A549 treated with Hydrocortisone at 1 μM for 4 hours (cell line): ENCODE measurements around the gene MXRA5. TPM values are rescaled to one million over a fixed set of nuclear protein-coding genes. Genes with fewer than 3 reads are reported as not detected.

Source experiments
- total RNA-seq: library from RNA; stranded (reverse); fragments of 200-300 nt; extraction: Qiagen RNA extraction; gene quantifications from 5 replicates; pipeline ENCODE4 v1.2.3, GENCODE V29; 2022

Gene MXRA5, protein sequence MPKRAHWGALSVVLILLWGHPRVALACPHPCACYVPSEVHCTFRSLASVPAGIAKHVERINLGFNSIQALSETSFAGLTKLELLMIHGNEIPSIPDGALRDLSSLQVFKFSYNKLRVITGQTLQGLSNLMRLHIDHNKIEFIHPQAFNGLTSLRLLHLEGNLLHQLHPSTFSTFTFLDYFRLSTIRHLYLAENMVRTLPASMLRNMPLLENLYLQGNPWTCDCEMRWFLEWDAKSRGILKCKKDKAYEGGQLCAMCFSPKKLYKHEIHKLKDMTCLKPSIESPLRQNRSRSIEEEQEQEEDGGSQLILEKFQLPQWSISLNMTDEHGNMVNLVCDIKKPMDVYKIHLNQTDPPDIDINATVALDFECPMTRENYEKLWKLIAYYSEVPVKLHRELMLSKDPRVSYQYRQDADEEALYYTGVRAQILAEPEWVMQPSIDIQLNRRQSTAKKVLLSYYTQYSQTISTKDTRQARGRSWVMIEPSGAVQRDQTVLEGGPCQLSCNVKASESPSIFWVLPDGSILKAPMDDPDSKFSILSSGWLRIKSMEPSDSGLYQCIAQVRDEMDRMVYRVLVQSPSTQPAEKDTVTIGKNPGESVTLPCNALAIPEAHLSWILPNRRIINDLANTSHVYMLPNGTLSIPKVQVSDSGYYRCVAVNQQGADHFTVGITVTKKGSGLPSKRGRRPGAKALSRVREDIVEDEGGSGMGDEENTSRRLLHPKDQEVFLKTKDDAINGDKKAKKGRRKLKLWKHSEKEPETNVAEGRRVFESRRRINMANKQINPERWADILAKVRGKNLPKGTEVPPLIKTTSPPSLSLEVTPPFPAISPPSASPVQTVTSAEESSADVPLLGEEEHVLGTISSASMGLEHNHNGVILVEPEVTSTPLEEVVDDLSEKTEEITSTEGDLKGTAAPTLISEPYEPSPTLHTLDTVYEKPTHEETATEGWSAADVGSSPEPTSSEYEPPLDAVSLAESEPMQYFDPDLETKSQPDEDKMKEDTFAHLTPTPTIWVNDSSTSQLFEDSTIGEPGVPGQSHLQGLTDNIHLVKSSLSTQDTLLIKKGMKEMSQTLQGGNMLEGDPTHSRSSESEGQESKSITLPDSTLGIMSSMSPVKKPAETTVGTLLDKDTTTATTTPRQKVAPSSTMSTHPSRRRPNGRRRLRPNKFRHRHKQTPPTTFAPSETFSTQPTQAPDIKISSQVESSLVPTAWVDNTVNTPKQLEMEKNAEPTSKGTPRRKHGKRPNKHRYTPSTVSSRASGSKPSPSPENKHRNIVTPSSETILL (N-terminal part only)
- total RNA-seq = not detected in 5 replicates

DNA sequence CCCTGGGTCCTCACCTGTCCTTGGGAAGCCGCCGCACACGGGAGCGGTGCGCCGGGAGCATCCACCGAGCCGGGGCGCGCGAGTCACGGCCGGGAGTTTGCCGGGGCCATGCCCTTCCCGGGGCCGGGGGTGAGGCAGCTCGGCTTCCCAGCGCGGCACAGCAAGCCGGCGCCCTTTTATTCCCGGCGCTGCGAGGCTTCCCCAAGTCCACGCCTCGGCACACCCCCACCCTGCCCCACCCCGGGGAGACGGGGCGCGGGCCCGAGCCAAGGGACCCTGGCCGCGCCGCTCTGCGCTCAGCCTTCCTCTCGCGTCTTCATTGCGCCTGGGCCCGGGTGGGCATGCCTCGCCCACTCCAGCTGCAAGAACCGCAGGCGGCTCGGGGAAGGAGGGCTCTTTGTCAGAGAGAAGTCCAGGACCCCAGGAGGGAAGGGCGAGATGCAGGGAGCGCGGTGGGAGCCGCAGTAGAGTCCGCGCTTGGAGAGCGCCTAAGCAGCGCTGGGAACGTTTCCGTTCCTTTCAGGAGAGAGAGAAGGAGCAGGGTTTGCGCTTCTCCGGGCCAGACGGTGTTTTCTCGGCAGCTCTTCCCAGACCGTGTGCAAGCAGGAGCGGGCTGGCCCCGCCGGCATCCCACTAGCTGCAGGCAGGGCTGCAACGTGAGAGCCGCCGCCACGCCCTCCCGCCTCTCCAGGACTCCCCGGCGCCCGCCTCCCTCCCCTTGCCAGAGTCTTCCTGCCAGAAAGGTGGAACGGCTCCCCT lies at the start of gene MXRA5:
MXRA5 (minus strand) TSS at position 152 of the 759 bp plus-strand sequence. CDS start 2,819 bp downstream, outside the sequence.

